Measurements from ENCODE around the gene EIF3F.
"Not testable (repeated sequence)": the region's sequence is repeated elsewhere in the genome, so short reads cannot be mapped to it uniquely, and the experiment has no call there.

DNA sequence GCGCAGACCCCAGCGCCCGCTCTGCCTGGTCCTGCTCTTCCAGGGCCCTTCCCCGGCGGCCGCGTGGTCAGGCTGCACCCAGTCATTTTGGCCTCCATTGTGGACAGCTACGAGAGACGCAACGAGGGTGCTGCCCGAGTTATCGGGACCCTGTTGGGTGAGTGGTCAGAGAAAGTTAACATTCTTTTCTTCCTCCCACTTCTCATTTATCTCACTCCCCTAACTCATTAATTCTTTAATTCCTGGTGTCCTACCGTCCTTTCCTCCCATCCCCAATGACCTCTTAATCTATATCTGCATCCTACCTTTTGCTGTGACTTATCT is 385 bp downstream of the EIF3F start:
- TF ChIP-seq, protein P1, sequence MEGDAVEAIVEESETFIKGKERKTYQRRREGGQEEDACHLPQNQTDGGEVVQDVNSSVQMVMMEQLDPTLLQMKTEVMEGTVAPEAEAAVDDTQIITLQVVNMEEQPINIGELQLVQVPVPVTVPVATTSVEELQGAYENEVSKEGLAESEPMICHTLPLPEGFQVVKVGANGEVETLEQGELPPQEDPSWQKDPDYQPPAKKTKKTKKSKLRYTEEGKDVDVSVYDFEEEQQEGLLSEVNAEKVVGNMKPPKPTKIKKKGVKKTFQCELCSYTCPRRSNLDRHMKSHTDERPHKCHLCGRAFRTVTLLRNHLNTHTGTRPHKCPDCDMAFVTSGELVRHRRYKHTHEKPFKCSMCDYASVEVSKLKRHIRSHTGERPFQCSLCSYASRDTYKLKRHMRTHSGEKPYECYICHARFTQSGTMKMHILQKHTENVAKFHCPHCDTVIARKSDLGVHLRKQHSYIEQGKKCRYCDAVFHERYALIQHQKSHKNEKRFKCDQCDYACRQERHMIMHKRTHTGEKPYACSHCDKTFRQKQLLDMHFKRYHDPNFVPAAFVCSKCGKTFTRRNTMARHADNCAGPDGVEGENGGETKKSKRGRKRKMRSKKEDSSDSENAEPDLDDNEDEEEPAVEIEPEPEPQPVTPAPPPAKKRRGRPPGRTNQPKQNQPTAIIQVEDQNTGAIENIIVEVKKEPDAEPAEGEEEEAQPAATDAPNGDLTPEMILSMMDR (IDR thresholded peaks at IDR 0.05), result not testable (repeated sequence)
- TF ChIP-seq POLR2AphosphoS5, POLR2A (IDR thresholded peaks at IDR 0.05): not testable (repeated sequence)

Data from suprapubic skin (tissue), 4 donors.